Brain microvascular endothelial cell (primary cell): ENCODE data around the gene THSD4.

Source experiments
- DNase-seq: peaks from one replicate; pipeline ENCODE4 v3.0.0-alpha.2; 2020
- H3K27ac ChIP-seq: fragments of 250-450 bp; sonication (Bioruptor Pico); 2 replicates; pipeline ENCODE4 v1.5.1; 2020; ENCODE audit warnings: mild to moderate bottlenecking, moderate library complexity
- H3K27me3 ChIP-seq: fragments of 250-450 bp; sonication (Bioruptor Pico); replicated peaks from 2 replicates; pipeline ENCODE4 v1.5.1; 2020; ENCODE audit warnings: mild to moderate bottlenecking
- H3K36me3 ChIP-seq: fragments of 250-450 bp; sonication (Bioruptor Pico); replicated peaks from 2 replicates; pipeline ENCODE4 v1.5.1; 2020; ENCODE audit warnings: mild to moderate bottlenecking
- H3K4me3 ChIP-seq: 2 replicates; pipeline ENCODE4 v1.5.1; 2011; ENCODE audit warnings: low read depth, mild to moderate bottlenecking, control low read depth, low read length, moderate library complexity
- in situ Hi-C: cut with HindIII; loops from 2 replicates; pipeline ENCODE4 v1.10.0; 2017; ENCODE audit warnings: low sequenced_read_pairs, low pct_ligation_motif_present
- TF ChIP-seq, protein P1 (sequence below): IDR thresholded peaks from 2 replicates; pipeline ENCODE4 v1.5.1; 2011; ENCODE audit warnings: low read depth, mild to moderate bottlenecking, moderate library complexity, low read length, control low read depth, inconsistent platforms; ENCODE audit errors: missing control alignments

THSD4 gene

DNA sequence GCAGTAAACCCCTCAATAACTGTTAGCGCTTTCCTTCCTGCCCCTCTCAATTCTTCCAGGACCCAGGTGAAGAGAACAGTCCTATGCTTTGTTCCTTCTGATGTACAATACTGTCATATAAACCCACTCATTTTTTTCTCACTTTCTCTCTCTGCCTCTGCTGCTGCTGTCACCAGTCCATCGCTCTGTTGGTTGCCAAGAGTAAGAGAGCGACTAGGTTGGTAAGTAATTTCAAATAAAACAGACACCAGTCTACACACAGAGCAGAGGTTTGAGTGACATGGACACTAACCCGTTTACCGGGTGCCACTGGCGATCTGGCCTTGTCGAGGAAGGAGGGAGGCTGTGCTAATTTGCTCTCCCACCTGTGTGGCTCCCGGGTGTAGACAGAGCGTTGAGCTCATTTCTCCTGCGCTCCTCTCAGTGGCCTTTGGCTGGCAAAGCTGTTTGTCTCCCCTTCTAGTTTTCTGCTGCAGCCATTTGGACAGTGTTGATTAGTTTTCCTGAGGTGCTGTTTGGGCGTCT lies 215.4 kb downstream of the THSD4 start:
- in situ Hi-C loops = no loop called here
- Histone ChIP-seq H3K36me3 (no peaks in the 10 kb centered on the region), H3K27ac (no peak overlapping the region), H3K4me3 (no peak overlapping the region), H3K27me3 (no peaks in the 10 kb centered on the region)
- TF ChIP-seq, protein P1, sequence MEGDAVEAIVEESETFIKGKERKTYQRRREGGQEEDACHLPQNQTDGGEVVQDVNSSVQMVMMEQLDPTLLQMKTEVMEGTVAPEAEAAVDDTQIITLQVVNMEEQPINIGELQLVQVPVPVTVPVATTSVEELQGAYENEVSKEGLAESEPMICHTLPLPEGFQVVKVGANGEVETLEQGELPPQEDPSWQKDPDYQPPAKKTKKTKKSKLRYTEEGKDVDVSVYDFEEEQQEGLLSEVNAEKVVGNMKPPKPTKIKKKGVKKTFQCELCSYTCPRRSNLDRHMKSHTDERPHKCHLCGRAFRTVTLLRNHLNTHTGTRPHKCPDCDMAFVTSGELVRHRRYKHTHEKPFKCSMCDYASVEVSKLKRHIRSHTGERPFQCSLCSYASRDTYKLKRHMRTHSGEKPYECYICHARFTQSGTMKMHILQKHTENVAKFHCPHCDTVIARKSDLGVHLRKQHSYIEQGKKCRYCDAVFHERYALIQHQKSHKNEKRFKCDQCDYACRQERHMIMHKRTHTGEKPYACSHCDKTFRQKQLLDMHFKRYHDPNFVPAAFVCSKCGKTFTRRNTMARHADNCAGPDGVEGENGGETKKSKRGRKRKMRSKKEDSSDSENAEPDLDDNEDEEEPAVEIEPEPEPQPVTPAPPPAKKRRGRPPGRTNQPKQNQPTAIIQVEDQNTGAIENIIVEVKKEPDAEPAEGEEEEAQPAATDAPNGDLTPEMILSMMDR = no peak
- no peak for DNase-seq

DNA sequence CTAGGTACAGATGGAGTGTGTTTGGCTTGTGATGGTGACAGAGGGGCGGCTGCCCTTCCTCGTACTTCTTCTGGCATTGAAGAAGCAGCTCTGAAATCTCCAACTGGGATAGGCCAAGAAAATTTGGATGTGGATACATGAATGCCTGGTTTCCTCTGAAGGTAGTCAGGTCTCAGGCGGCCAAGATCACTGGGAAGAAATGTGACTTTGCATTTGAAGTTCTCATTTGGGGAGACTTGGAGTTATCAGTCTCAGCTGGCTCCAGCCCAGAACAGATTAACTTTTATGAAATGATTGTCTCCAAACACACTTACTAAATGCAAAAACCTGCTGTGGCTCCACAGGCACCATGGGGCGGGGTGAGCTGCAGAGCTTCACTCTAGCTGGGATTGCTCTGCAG lies 215.9 kb downstream of the THSD4 start:
- in situ Hi-C loops = no loop called here
- H3K36me3 ChIP-seq = no peaks in the 10 kb centered on the region
- TF ChIP-seq, protein P1 = no peak
- no peak for DNase-seq
- H3K4me3 ChIP-seq = no peak overlapping the region
- H3K27ac ChIP-seq = no peak overlapping the region
- no peaks in the 10 kb centered on the region for H3K27me3 ChIP-seq

DNA sequence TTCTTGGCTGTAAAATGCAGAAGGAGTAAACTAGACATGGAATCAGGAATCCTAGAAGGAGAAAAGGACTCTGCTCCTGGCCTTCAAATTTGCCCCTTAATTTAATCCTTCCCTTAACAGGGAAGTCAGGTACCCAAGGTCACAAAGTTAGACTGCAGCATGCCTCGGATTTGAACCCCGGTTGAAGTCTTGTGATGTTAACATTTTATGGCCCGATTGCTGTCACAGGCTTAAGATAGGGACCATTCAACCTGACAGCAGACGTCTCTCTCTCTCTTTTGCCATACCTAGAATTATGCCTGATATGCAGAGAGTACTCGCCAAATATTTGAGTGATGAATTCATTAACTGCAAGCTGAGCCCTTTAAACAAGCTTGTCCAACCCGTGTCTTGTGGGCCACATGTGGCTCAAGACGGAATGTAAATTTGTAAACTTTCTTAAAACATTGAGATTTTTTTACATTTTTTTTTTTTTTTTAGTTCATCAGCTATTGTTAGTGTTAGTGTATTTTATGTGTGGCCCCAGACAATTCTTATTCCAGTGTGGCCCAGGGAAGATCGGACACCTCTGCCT lies 217.2 kb downstream of the THSD4 start:
- TF ChIP-seq, protein P1 = no peak
- DNase-seq = no peak
- Histone ChIP-seq H3K4me3 (no peak overlapping the region), H3K36me3 (no peaks in the 10 kb centered on the region), H3K27me3 (no peaks in the 10 kb centered on the region), H3K27ac (no peak overlapping the region)
- in situ Hi-C loops = no loop called here

DNA sequence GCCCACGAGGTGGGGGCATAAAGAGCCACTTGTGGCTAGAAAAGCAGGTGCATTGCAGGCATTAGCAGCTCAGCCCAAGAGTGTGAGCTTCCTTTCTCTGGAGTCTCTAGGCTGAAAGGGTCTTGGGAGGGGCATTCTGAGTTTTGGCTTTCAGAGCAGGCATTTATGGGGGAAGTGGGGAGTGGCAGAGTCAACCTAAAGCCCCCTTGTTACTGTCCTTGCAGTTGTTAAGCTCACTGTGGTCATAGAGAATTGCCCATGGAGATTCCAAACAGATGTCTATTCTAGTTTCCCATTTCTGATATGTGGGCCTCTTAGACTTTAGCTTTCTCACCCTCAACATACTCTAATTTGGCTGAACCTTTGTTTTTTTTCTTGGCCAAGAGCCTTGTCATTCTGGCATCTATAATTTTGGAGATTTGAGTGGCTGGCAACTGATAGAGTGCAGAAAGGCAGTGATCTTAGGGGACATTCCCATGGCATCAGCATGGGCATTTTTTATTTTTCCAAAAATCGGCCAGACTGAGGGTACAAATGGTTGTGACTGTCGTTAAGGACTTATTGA lies 217.9 kb downstream of the THSD4 start:
- in situ Hi-C loops = no loop called here

DNA sequence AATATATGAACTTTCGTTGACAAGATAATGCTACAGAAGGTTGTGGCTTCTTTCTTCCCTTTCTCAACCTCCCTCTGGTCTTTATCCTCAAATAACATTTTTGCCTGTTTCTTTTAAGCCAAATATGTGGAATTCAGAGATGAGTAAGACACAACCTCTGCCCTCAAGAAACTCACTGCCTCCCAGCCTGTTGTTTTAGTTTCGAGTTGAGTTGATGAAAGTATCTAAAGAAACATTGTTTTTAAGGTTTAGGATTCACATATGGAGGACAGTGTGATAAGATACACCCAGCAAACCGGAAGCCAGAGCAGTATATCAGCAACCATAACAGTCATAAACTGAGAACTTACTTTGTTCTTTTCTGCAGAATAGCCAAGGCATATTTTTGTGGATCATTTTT lies 218.6 kb downstream of the THSD4 start:
- TF ChIP-seq, protein P1 = no peak
- Histone ChIP-seq H3K36me3 (no peaks in the 10 kb centered on the region), H3K4me3 (no peak overlapping the region), H3K27ac (peak overlapping the region; percentile 53), H3K27me3 (no peaks in the 10 kb centered on the region)
- in situ Hi-C loops = no loop called here
- peak; percentile 79 for DNase-seq

More for the DNA sequence above, 217.9 kb downstream of the THSD4 start:
- TF ChIP-seq, protein P1 = no peak
- no peaks in the 10 kb centered on the region for H3K36me3 ChIP-seq
- no peaks in the 10 kb centered on the region for H3K27me3 ChIP-seq
- H3K4me3 ChIP-seq = no peak overlapping the region
- H3K27ac ChIP-seq = peak overlapping the region; percentile 24
- no peak for DNase-seq
